ENCODE data around the gene PHRF1. TPM values are rescaled to one million over a fixed set of nuclear protein-coding genes. Genes with fewer than 3 reads are reported as not detected.

PHRF1 gene
- polyA plus RNA-seq, 1 of the 3 experiments (the other 2 are of a cell fraction): 22.7 TPM

- CTCF ChIA-PET: interaction anchor here (1.1 to 2.3 kb wide), 2 partner anchors 9 to 51 kb away, joined by 5 to 10 read pairs; no protein-coding TSS in a partner anchor
- H3K9ac ChIP-seq: no peak overlapping the region
These were observed 29.2 kb downstream of the PHRF1 start for GRCh38 chr11:605286-606129.

GRCh38 chr11:606245-606644 lies 30.0 kb downstream of the PHRF1 start:
- Histone ChIP-seq H3F3A (replicated peaks; ENCODE audit: insufficient read depth) (peaks cover 6% of the 10 kb centered on the region), H3K36me3 (replicated peaks in 1 of 2; ENCODE audit: control insufficient read depth in 1 of 2, insufficient read depth in 2 of 2, low read length in 1 of 2) (peaks cover 44 to 82% of the 10 kb centered on the region in 2 experiments), H3K9me3 (no peaks in the 10 kb centered on the region), H3K27ac (ENCODE audit: low read depth in 2 of 2, low read length in 1 of 2) (peak overlapping the region; percentile 57 to 73; a peak in 2 of 4 replicates), H4K20me1 (ENCODE audit: insufficient read depth) (peaks cover 15% of the 10 kb centered on the region; the same call in 1 of the 2 replicates), H3K9me2 (no peaks in the 10 kb centered on the region), H3K4me3 (ENCODE audit: low read depth in 2 of 2, low read length in 1 of 2) (no peak overlapping the region), H2AFZ (ENCODE audit: low read depth) (no peak overlapping the region), H3K9ac (no peak overlapping the region), H3K4me2 (peak overlapping the region; percentile 47; the same call in 1 of the 2 replicates), H3K27me3 (ENCODE audit: insufficient read depth) (no peaks in the 10 kb centered on the region), H3K4me1 (ENCODE audit: control insufficient read depth in 1 of 2, insufficient read depth in 2 of 2, low read depth in 1 of 2, low read length in 1 of 2) (peaks cover 4 to 14% of the 10 kb centered on the region in 2 experiments; a peak in 1 of 4 replicates), H3K79me2 (ENCODE audit: insufficient read depth) (peaks cover 11% of the 10 kb centered on the region; the same call in 1 of the 2 replicates)
- ChIA-PET CTCF (interaction anchor here (0.7 to 2.3 kb wide), 3 partner anchors 10 to 118 kb away, joined by 3 to 10 read pairs (median 5); no protein-coding TSS in a partner anchor), POLR2A (interaction anchor here (1.6 kb wide), 1 partner anchor 9 kb away, joined by 3 read pairs; the partner anchor contains the start of gene IRF7)
- peak; percentile 92 for DNase-seq
- TF ChIP-seq YY1 (IDR thresholded peaks at IDR 0.05; ENCODE audit: low read depth) (no peak), FOXJ3 (CRISPR knock-in tag; IDR thresholded peaks at IDR 0.05) (no peak), USF1 (IDR thresholded peaks at IDR 0.05; ENCODE audit: borderline replicate concordance, low read depth) (no peak), TEAD4 (IDR thresholded peaks at IDR 0.05; ENCODE audit: borderline replicate concordance, insufficient read depth) (no peak), NFIC (IDR thresholded peaks at IDR 0.05; ENCODE audit: borderline replicate concordance) (0 out of 2 replicates have a peak, but pooled peaks have one; percentile 21), RCOR1 (IDR thresholded peaks at IDR 0.05; ENCODE audit: low read length) (no peak), GATA2 (CRISPR knock-in tag; IDR thresholded peaks at IDR 0.05) (no peak), CHD2 (IDR thresholded peaks at IDR 0.05; ENCODE audit: low read length, partially characterized antibody) (peak; percentile 14)
- WGBS (ENCODE audit: low lambda C conversion rate): no CpG with 5 or more reads among the region's 19 CpGs

More at GRCh38 chr11:605286-606129, 29.2 kb downstream of the PHRF1 start:
- Histone ChIP-seq H3K4me2 (peak overlapping the region; percentile 47; the same call in 1 of the 2 replicates), H2AFZ (ENCODE audit: low read depth) (no peak overlapping the region), H3K4me1 (ENCODE audit: control insufficient read depth in 1 of 2, insufficient read depth in 2 of 2, low read depth in 1 of 2, low read length in 1 of 2) (peaks cover 4 to 14% of the 10 kb centered on the region in 2 experiments; a peak in 1 of 4 replicates), H3K79me2 (ENCODE audit: insufficient read depth) (peaks cover 11% of the 10 kb centered on the region; the same call in 1 of the 2 replicates), H3K4me3 (ENCODE audit: low read depth in 2 of 2, low read length in 1 of 2) (no peak overlapping the region), H3K9me3 (no peaks in the 10 kb centered on the region), H3K9me2 (no peaks in the 10 kb centered on the region), H3K27me3 (ENCODE audit: insufficient read depth) (no peaks in the 10 kb centered on the region), H3K36me3 (replicated peaks in 1 of 2; ENCODE audit: control insufficient read depth in 1 of 2, insufficient read depth in 2 of 2, low read length in 1 of 2) (peaks cover 40 to 75% of the 10 kb centered on the region in 2 experiments), H4K20me1 (ENCODE audit: insufficient read depth) (peaks cover 15% of the 10 kb centered on the region; the same call in 1 of the 2 replicates), H3F3A (replicated peaks; ENCODE audit: insufficient read depth) (peaks cover under 1% of the 10 kb centered on the region), H3K27ac (ENCODE audit: low read depth in 2 of 2, low read length in 1 of 2) (peak overlapping the region; percentile 57 to 73; a peak in 2 of 4 replicates)
- DNase-seq: no peak
- POLR2A ChIA-PET: no interaction called here
- WGBS (ENCODE audit: low lambda C conversion rate): 93% methylated on average over 19 of the region's 33 CpGs
- TF ChIP-seq MEF2A (IDR thresholded peaks at IDR 0.05; ENCODE audit: borderline replicate concordance, low read depth) (no peak), TCF12 (IDR thresholded peaks at IDR 0.05) (no peak), NRF1 (IDR thresholded peaks at IDR 0.05; ENCODE audit: low read depth, low read length) (no peak), FOXM1 (IDR thresholded peaks at IDR 0.05; ENCODE audit: low read depth) (no peak), GATA2 (CRISPR knock-in tag; IDR thresholded peaks at IDR 0.05) (no peak), FOXJ3 (CRISPR knock-in tag; IDR thresholded peaks at IDR 0.05) (no peak), GABPA (IDR thresholded peaks at IDR 0.05; ENCODE audit: low read depth) (no peak), TAF1 (IDR thresholded peaks at IDR 0.05; ENCODE audit: borderline replicate concordance, low read depth, low read length) (no peak), ZBTB33 (IDR thresholded peaks at IDR 0.05; ENCODE audit: borderline replicate concordance, low read depth) (no peak)
